ENCODE data around the gene CHRDL1.
"Not testable (repeated sequence)": the region's sequence is repeated elsewhere in the genome, so short reads cannot be mapped to it uniquely, and the experiment has no call there.

CHRDL1 gene

DNA sequence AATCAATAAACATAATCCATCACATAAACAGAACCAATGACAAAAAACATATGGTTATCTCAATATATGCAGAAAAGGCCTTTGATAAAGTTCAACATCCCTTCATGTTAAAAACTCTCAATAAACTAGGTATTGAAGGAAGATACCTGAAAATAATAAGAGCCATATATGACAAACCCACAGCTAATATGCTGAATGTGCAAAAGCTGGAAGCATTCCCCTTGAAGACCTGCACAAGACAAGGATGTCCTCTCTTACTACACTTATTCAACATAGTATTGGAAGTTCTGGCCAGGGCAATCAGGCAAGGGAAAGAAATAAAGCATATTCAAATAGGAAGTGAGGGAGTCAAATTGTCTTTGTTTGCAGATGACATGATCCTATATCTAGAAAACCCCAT, 141.3 kb downstream of the CHRDL1 start:
- DNase-seq: not testable (repeated sequence)

DNA sequence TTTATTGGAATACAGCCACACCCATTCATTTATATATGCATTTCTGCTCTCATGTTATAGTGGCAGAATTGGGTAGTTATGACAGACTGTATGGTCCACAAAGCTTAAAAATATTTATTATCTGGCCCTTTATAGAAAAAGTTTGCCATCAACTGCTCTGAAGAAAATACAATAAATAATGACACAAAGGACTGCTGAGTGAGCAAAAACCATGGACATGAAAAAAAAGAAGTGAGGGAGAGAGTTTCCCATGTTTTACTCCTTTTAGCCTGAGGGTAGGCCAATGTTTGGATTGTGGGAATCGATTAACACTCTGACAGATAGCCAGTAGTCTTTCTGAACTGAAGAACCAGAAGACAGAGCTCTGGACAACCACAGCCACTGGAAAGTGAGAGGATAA, 149.2 kb downstream of the CHRDL1 start:
- DNase-seq: no peak

Data from CD4-positive, alpha-beta T cell treated with Interferon gamma for 1 hour (primary cell).